Measurements from ENCODE around the gene ZBTB8OS. TPM values are rescaled to one million over a fixed set of nuclear protein-coding genes. Genes with fewer than 3 reads are reported as not detected.

The ZBTB8OS gene
- polyA plus RNA-seq, 3 donors = 40.2 to 85.6 (median 83.3) TPM

- H3K36me3 Mint-ChIP-seq = peaks cover 19 to 25% of the 10 kb centered on the region in 2 donors
- H2AFZ ChIP-seq (ENCODE audit: insufficient read depth, low read depth, low read length, poor library complexity, severe bottlenecking) = no peak overlapping the region
- H3K79me2 ChIP-seq (ENCODE audit: insufficient read depth, low read length) = peaks cover 82% of the 10 kb centered on the region
- no peak overlapping the region for H3K27ac ChIP-seq (ENCODE audit: low read depth in 1 of 2, low read length in 2 of 2)
- intact Hi-C loops (cut with micrococcal nuclease) = no loop called here
- H3K4me1 Mint-ChIP-seq = peaks cover 25% of the 10 kb centered on the region
- no peak overlapping the region for H3K27ac Mint-ChIP-seq
- no peaks in the 10 kb centered on the region for H3K27me3 Mint-ChIP-seq (ENCODE audit: low read depth in 3 of 3)
- no peak for DNase-seq
- no CpG with 5 or more reads among the region's 1 CpG for WGBS (ENCODE audit: insufficient coverage)
- no peak overlapping the region for H3K9ac ChIP-seq (ENCODE audit: insufficient read depth, low read length, poor library complexity, severe bottlenecking)
- no peak overlapping the region for H3K4me3 ChIP-seq (replicated peaks in 1 of 3; ENCODE audit: low read depth in 2 of 3, low read length in 3 of 3)
- no peaks in the 10 kb centered on the region for H3K27me3 ChIP-seq (ENCODE audit: control insufficient read depth in 2 of 2, insufficient read depth in 2 of 2, low read length in 2 of 2)
- H3K4me3 Mint-ChIP-seq = no peak overlapping the region
- H3K36me3 ChIP-seq (replicated peaks in 1 of 2; ENCODE audit: control insufficient read depth in 1 of 2, insufficient read depth in 2 of 2, low read length in 2 of 2) = peaks cover 0 to 2% of the 10 kb centered on the region in 2 donors
- H4K20me1 ChIP-seq (ENCODE audit: insufficient read depth, low read length) = peaks cover 33% of the 10 kb centered on the region
- H3K9me3 Mint-ChIP-seq = no peaks in the 10 kb centered on the region
- no peak overlapping the region for H3K4me2 ChIP-seq (replicated peaks; ENCODE audit: extremely low read depth, low read length, poor library complexity, severe bottlenecking)
- peaks cover 19 to 25% of the 10 kb centered on the region in 2 donors for H3K4me1 ChIP-seq (ENCODE audit: control insufficient read depth in 1 of 2, insufficient read depth in 2 of 2, low read length in 2 of 2)
- no peak for TF ChIP-seq CTCF (IDR thresholded peaks at IDR 0.05)
- no peaks in the 10 kb centered on the region for H3K9me3 ChIP-seq (replicated peaks in 1 of 2; ENCODE audit: control insufficient read depth in 1 of 2, insufficient read depth in 1 of 2, low read length in 2 of 2)
These were observed 10.8 kb downstream of the ZBTB8OS start for GRCh38 chr1:32639489-32640075.

- peak overlapping the region; percentile 33 for H2AFZ ChIP-seq (ENCODE audit: insufficient read depth, low read depth, low read length, poor library complexity, severe bottlenecking)
- H3K36me3 Mint-ChIP-seq = peaks cover 36 to 40% of the 10 kb centered on the region in 2 donors
- H3K4me2 ChIP-seq (replicated peaks; ENCODE audit: extremely low read depth, low read length, poor library complexity, severe bottlenecking) = peak overlapping the region; percentile 31
- no peaks in the 10 kb centered on the region for H3K27me3 Mint-ChIP-seq (ENCODE audit: low read depth in 3 of 3)
- peak overlapping the region; percentile 75 to 95 (median 91) for H3K27ac Mint-ChIP-seq
- H3K4me3 Mint-ChIP-seq = peak overlapping the region; percentile 22 to 80
- H3K9me3 ChIP-seq (replicated peaks in 1 of 2; ENCODE audit: control insufficient read depth in 1 of 2, insufficient read depth in 1 of 2, low read length in 2 of 2) = no peaks in the 10 kb centered on the region
- intact Hi-C loops (cut with micrococcal nuclease) = no loop called here
- H3K4me1 Mint-ChIP-seq = peaks cover 25% of the 10 kb centered on the region
- H3K9ac ChIP-seq (ENCODE audit: insufficient read depth, low read length, poor library complexity, severe bottlenecking) = peak overlapping the region; percentile 34
- H3K9me3 Mint-ChIP-seq = no peaks in the 10 kb centered on the region
- no peaks in the 10 kb centered on the region for H3K27me3 ChIP-seq (ENCODE audit: control insufficient read depth in 2 of 2, insufficient read depth in 2 of 2, low read length in 2 of 2)
- H3K79me2 ChIP-seq (ENCODE audit: insufficient read depth, low read length) = peaks cover 63% of the 10 kb centered on the region
- WGBS (ENCODE audit: insufficient coverage) = 54% methylated on average over 4 of the region's 16 CpGs
- peak; percentile 36 to 60 (median 48) for DNase-seq
- H3K4me3 ChIP-seq (replicated peaks in 1 of 3; ENCODE audit: low read depth in 2 of 3, low read length in 3 of 3) = peak overlapping the region in 1 of 3 experiments; percentile 32
- peaks cover 19 to 25% of the 10 kb centered on the region in 2 donors for H3K4me1 ChIP-seq (ENCODE audit: control insufficient read depth in 1 of 2, insufficient read depth in 2 of 2, low read length in 2 of 2)
- no peak for TF ChIP-seq CTCF (IDR thresholded peaks at IDR 0.05)
- peaks cover 18% of the 10 kb centered on the region for H4K20me1 ChIP-seq (ENCODE audit: insufficient read depth, low read length)
- peak overlapping the region; percentile 69 to 80 for H3K27ac ChIP-seq (ENCODE audit: low read depth in 1 of 2, low read length in 2 of 2)
- peaks cover 20 to 28% of the 10 kb centered on the region in 2 donors for H3K36me3 ChIP-seq (replicated peaks in 1 of 2; ENCODE audit: control insufficient read depth in 1 of 2, insufficient read depth in 2 of 2, low read length in 2 of 2)
These were observed 13.3 kb downstream of the ZBTB8OS start for GRCh38 chr1:32636914-32637645.

All from CD14-positive monocyte (primary cell).